ENCODE results near the gene PLLP.

DNA sequence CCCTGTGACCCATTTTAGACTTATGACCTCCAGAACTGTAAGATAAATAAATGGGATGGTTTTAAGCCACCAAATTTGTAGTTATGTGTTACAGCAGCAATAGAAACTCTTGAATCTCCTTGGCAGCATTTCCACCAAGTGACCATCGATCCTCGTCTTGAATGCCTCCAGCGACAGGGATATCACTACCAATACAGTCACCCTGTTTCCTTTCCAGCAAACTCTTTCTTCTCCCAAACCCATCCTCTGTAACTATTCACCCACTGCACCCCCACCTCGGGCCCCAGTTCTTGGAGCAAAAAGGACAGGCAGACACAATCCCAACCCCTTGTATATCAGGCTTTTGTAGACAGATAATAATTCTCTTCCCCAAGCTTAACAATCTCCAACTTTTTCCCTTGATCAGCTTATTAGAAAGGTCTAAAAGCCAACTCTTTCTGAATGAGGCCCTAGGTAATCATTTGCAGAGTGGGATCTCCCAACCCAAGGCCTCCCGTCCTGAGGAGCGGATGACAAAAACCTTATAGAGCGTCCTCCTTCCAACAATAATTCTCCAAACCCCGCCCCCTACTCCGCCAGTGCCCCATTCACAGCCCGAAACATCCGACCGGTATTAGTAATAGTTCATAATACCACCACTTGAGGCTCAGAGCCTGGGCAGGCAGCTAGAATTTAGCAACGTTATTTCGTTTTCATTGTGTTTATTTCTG lies 14.7 kb upstream of the PLLP start:
- TF ChIP-seq, protein P1, sequence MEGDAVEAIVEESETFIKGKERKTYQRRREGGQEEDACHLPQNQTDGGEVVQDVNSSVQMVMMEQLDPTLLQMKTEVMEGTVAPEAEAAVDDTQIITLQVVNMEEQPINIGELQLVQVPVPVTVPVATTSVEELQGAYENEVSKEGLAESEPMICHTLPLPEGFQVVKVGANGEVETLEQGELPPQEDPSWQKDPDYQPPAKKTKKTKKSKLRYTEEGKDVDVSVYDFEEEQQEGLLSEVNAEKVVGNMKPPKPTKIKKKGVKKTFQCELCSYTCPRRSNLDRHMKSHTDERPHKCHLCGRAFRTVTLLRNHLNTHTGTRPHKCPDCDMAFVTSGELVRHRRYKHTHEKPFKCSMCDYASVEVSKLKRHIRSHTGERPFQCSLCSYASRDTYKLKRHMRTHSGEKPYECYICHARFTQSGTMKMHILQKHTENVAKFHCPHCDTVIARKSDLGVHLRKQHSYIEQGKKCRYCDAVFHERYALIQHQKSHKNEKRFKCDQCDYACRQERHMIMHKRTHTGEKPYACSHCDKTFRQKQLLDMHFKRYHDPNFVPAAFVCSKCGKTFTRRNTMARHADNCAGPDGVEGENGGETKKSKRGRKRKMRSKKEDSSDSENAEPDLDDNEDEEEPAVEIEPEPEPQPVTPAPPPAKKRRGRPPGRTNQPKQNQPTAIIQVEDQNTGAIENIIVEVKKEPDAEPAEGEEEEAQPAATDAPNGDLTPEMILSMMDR (IDR thresholded peaks at IDR 0.05), result no peak
- TF ChIP-seq POLR2A (IDR thresholded peaks at IDR 0.05) (no peak), POLR2AphosphoS5 (IDR thresholded peaks at IDR 0.05) (no peak)
